GM10248 (cell line): Measurements from ENCODE around the gene PPP2R3C.
"Not testable (repeated sequence)": the region's sequence is repeated elsewhere in the genome, so short reads cannot be mapped to it uniquely, and the experiment has no call there.

Source experiments
- CTCF ChIA-PET: fragments of 300-600 bp; sonication (Branson Sonifier 250); formaldehyde crosslinking; extraction: SDS; loops from one replicate; lab custom pipeline; 2021; ENCODE audit warnings: antibody characterized with exemption; lab: Yijun Ruan, JAX
- POLR2A ChIA-PET: fragments of 350-650 bp; sonication (Branson Sonifier 250); formaldehyde crosslinking; extraction: SDS; loops from one replicate; lab custom pipeline; 2020; ENCODE audit warnings: antibody characterized with exemption; lab: Yijun Ruan, JAX
- DNase-seq: peaks from one replicate; pipeline ENCODE4 v3.0.0; 2012; ENCODE audit errors: extremely low spot score
- TF ChIP-seq, protein P1 (sequence below): IDR thresholded peaks from 2 replicates; pipeline ENCODE4 v1.5.1; 2012; ENCODE audit warnings: mild to moderate bottlenecking, low read depth; ENCODE audit errors: extremely low read depth, missing control alignments, control extremely low read depth

Gene PPP2R3C

DNA sequence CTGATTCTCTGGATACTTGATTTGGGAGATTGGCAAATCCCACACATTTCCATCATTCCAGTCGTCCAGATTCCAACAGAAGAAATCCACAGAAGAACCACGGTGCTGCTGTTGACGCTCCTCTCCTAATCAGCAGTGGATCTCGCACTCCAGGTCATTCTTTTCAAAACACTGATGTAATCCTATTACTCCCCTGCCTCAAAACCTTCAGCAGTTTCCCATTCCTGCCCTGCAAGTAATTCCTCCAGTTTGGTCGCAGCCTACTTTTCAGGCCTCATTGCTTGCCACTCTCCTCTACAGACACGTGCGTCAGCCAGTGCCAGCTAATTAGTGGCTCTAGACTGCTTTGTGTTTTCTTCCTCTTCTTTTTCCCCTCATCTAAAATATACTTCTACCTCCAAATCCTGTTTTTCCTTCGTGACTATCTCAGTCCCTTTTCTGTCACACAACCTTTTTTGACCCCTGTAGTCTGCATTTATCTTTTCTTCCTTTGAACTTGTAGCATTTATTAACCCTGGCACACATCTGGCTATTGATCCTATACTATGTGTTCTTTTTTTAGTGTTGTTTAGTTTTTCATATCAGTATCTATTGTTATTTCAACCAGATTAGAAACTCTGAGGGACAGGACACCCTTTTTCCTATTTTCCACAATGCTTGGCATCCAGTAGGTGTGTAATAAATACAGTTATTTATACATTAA is 37.3 kb upstream of the PPP2R3C start:
- ChIA-PET POLR2A (no interaction called here), CTCF (interaction anchor here (1.2 to 8.1 kb wide), 4 partner anchors 8 to 262 kb away, joined by 3 to 82 read pairs (median 5); no protein-coding TSS in a partner anchor)
- TF ChIP-seq, protein P1, sequence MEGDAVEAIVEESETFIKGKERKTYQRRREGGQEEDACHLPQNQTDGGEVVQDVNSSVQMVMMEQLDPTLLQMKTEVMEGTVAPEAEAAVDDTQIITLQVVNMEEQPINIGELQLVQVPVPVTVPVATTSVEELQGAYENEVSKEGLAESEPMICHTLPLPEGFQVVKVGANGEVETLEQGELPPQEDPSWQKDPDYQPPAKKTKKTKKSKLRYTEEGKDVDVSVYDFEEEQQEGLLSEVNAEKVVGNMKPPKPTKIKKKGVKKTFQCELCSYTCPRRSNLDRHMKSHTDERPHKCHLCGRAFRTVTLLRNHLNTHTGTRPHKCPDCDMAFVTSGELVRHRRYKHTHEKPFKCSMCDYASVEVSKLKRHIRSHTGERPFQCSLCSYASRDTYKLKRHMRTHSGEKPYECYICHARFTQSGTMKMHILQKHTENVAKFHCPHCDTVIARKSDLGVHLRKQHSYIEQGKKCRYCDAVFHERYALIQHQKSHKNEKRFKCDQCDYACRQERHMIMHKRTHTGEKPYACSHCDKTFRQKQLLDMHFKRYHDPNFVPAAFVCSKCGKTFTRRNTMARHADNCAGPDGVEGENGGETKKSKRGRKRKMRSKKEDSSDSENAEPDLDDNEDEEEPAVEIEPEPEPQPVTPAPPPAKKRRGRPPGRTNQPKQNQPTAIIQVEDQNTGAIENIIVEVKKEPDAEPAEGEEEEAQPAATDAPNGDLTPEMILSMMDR = no peak
- no peak for DNase-seq

- CTCF ChIA-PET = interaction anchor here (1.2 to 8.1 kb wide), 4 partner anchors 9 to 262 kb away, joined by 3 to 82 read pairs (median 5); no protein-coding TSS in a partner anchor
Measured at GRCh38 chr14:35158491-35158890, 36.7 kb upstream of the PPP2R3C start.

GRCh38 chr14:35155962-35156361 is 34.2 kb upstream of the PPP2R3C start:
- DNase-seq = peak; percentile 34
- ChIA-PET CTCF (interaction anchor here (0.7 to 8.1 kb wide), 6 partner anchors 9 to 262 kb away, joined by 3 to 82 read pairs (median 3); no protein-coding TSS in a partner anchor), POLR2A (no interaction called here)
- TF ChIP-seq, protein P1 = no peak

More at GRCh38 chr14:35158491-35158890, 36.7 kb upstream of the PPP2R3C start:
- DNase-seq = no peak
- POLR2A ChIA-PET = no interaction called here
- TF ChIP-seq, protein P1 = no peak

DNA sequence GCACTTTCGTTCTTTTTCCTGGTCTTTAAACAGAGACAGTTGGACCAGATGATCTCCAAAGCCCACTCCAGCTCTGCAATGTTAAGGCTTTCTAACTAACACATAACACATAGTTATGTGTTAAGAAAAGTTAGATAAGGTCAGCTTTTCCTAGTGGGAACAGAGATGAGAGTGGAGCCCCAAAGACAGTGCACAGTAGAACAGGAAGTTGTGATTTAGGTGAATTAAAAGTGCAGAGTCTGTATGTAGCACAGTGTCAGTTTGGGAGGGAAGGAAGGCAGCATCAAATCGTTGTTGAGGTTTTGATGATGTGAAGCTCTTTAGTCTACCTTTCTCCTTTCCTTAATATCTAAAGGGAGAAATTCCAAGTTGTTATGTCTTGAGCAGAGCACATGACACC is 32.2 kb upstream of the PPP2R3C start:
- TF ChIP-seq, protein P1 = no peak
- no peak for DNase-seq
- POLR2A ChIA-PET = no interaction called here
- CTCF ChIA-PET = interaction anchor here (0.7 to 8.1 kb wide), 10 partner anchors 10 to 268 kb away, joined by 3 to 82 read pairs (median 3); partner anchors contain the start of genes NFKBIA and PRORP

DNA sequence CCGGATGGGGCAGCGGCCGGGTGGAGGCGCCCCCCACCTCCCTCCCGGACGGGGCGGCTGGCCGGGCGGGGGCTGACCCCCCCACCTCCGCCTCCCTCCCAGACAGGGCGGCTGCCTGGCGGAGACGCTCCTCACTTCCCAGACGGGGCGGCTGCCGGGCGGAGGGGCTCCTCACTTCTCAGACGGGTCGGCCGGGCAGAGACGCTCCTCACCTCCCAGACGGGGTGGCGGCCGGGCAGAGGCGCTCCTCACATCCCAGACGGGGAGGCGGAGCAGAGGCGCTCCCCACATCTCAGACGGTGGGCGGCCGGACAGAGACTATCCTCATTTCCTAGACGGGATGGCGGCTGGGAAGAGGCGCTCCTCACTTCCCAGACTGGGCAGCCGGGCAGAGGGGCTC is 30.7 kb upstream of the PPP2R3C start:
- POLR2A ChIA-PET, DNase-seq: not testable (repeated sequence)
- CTCF ChIA-PET = interaction anchor here (3.0 kb wide), 1 partner anchor 11 kb away, joined by 31 read pairs; no protein-coding TSS in a partner anchor

DNA sequence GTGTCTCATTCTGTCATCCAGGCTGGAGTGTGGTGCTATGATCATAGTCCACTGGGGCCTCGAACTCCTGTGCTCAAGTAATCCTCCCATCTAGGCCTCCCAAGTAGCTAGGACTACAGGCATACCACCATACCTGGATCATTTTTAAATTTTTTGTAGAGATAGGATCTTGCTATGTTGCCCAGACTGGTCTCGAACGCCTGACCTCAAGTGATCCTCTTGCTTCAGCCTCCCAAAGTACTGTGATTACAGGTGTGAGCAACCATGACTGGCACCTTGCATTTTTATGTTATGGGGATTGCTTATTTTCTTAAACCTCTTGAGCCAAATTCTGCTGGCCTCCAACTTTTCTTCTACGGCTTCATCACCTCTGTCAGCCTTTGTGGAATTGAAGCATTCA is 27.4 kb upstream of the PPP2R3C start:
- CTCF ChIA-PET = interaction anchor here (13.9 kb wide), 1 partner anchor 267 kb away, joined by 356 read pairs; no protein-coding TSS in a partner anchor
- DNase-seq = no peak
- TF ChIP-seq, protein P1 = no peak
- POLR2A ChIA-PET = no interaction called here

GRCh38 chr14:35147711-35148110 is 25.9 kb upstream of the PPP2R3C start:
- POLR2A ChIA-PET = no interaction called here
- CTCF ChIA-PET = interaction anchor here (13.9 kb wide), 1 partner anchor 268 kb away, joined by 356 read pairs; no protein-coding TSS in a partner anchor
- no peak for DNase-seq
- TF ChIP-seq, protein P1 = no peak
